Activated CD4-positive, alpha-beta memory T cell treated with anti-CD3 and anti-CD28 coated beads for 36 hours (primary cell): ENCODE data around the gene NIN. TPM values are rescaled to one million over a fixed set of nuclear protein-coding genes. Genes with fewer than 3 reads are reported as not detected.

Experiments used
- CTCF ChIA-PET: fragments of 350-600 bp; sonication (Branson Sonifier 250); formaldehyde crosslinking; loops from one replicate; lab custom pipeline; 2021; ENCODE audit warnings: antibody characterized with exemption, inconsistent platforms; lab: Charles Lee
- POLR2A ChIA-PET: fragments of 350-600 bp; sonication (Branson Sonifier 250); formaldehyde crosslinking; loops from one replicate; lab custom pipeline; 2021; ENCODE audit warnings: antibody characterized with exemption; lab: Charles Lee
- DNase-seq: peaks from one replicate; pipeline ENCODE4 v3.0.0-alpha.2; 2020
- H3K27ac Mint-ChIP-seq: one replicate; pipeline ENCODE4 v1.8.0; 2021; ENCODE audit warnings: mixed read lengths
- H3K27me3 Mint-ChIP-seq: one replicate; pipeline ENCODE4 v1.8.0; 2021; ENCODE audit warnings: mixed read lengths
- H3K36me3 Mint-ChIP-seq: one replicate; pipeline ENCODE4 v1.8.0; 2021; ENCODE audit warnings: mixed read lengths
- H3K4me1 Mint-ChIP-seq: one replicate; pipeline ENCODE4 v1.8.0; 2021; ENCODE audit warnings: low read depth, mixed read lengths
- H3K4me3 Mint-ChIP-seq: one replicate; pipeline ENCODE4 v1.8.0; 2021; ENCODE audit warnings: mild to moderate bottlenecking, mixed read lengths
- H3K9me3 Mint-ChIP-seq: one replicate; pipeline ENCODE4 v1.8.0; 2021; ENCODE audit warnings: mixed read lengths
- intact Hi-C: fragments of 100-400 bp; cut with micrococcal nuclease; formaldehyde crosslinking; loops from one replicate; pipeline ENCODE4 v1.15.1; 2023
- total RNA-seq, 2 experiments: library from RNA; stranded (reverse); gene quantifications; one replicate each; pipeline ENCODE4 v1.2.3, GENCODE V29; 2021

NIN gene, protein sequence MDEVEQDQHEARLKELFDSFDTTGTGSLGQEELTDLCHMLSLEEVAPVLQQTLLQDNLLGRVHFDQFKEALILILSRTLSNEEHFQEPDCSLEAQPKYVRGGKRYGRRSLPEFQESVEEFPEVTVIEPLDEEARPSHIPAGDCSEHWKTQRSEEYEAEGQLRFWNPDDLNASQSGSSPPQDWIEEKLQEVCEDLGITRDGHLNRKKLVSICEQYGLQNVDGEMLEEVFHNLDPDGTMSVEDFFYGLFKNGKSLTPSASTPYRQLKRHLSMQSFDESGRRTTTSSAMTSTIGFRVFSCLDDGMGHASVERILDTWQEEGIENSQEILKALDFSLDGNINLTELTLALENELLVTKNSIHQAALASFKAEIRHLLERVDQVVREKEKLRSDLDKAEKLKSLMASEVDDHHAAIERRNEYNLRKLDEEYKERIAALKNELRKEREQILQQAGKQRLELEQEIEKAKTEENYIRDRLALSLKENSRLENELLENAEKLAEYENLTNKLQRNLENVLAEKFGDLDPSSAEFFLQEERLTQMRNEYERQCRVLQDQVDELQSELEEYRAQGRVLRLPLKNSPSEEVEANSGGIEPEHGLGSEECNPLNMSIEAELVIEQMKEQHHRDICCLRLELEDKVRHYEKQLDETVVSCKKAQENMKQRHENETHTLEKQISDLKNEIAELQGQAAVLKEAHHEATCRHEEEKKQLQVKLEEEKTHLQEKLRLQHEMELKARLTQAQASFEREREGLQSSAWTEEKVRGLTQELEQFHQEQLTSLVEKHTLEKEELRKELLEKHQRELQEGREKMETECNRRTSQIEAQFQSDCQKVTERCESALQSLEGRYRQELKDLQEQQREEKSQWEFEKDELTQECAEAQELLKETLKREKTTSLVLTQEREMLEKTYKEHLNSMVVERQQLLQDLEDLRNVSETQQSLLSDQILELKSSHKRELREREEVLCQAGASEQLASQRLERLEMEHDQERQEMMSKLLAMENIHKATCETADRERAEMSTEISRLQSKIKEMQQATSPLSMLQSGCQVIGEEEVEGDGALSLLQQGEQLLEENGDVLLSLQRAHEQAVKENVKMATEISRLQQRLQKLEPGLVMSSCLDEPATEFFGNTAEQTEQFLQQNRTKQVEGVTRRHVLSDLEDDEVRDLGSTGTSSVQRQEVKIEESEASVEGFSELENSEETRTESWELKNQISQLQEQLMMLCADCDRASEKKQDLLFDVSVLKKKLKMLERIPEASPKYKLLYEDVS (N-terminal part only)
- total RNA-seq = 10 to 100 TPM; 44.7 to 44.8 TPM

DNA sequence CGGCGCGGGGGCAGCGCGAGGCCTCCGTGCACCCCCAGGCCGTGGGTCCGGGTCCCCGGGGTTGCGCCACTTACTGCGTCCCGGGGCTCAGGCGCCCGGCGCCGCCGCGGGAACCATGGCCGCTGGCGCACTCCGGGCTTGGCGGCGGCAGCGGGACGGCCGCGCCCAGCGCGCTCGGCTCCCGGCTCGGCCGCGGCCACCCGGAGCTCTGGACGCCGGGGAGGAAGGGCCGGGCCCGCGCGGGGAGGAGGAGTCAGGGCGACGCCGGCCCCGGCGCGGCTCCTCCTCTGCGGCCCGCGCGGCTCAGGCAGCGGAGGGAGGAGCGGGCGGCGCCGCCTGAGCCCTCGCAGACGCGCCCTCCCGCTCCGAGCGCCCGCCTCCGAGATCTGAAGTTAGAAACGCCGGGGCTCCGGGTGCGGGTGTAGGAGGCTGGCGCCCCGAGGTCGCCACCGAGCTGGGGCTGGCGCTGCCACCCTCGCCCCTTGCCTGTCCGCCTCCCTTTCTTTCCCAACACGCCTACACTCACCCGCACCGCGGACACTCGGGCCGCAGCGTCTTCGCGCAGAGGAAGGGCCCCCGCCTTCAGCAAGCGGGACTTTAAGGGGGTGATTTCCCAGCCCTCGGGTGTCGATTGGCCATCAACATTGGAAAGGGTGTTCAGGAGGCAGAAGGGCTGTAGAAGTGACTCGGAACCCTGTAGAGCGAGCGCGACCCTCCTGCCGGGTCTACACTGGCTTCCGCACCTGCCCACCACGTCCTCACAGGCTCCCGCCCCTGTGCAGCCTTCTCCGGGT is at the start of gene NIN:
TSS of gene NIN (minus strand) at position 231 of the 794 bp plus-strand sequence. CDS start 9,106 bp downstream, outside the sequence.
- intact Hi-C loops = loop anchor here (1.0 to 5.0 kb wide), 8 partner anchors 9 to 509 kb away; partner anchors contain the start of gene TMX1
- Mint-ChIP-seq H3K36me3 (peaks cover 2% of the 10 kb centered on the region), H3K4me3 (peak within 1 kb of the TSS; percentile 92), H3K9me3 (no peaks in the 10 kb centered on the region), H3K27me3 (peaks cover 6% of the 10 kb centered on the region), H3K27ac (peak within 1 kb of the TSS; percentile 86), H3K4me1 (peaks cover 54% of the 10 kb centered on the region)
- DNase-seq = peak; percentile 77
- CTCF ChIA-PET = interaction anchor here (0.6 to 3.3 kb wide), 2 partner anchors 29 to 950 kb away, joined by 3 to 13 read pairs; no protein-coding TSS in a partner anchor
- POLR2A ChIA-PET = interaction anchor here (1.7 kb wide), 1 partner anchor 163 kb away, joined by 6 read pairs; the partner anchor contains the start of gene SAV1

DNA sequence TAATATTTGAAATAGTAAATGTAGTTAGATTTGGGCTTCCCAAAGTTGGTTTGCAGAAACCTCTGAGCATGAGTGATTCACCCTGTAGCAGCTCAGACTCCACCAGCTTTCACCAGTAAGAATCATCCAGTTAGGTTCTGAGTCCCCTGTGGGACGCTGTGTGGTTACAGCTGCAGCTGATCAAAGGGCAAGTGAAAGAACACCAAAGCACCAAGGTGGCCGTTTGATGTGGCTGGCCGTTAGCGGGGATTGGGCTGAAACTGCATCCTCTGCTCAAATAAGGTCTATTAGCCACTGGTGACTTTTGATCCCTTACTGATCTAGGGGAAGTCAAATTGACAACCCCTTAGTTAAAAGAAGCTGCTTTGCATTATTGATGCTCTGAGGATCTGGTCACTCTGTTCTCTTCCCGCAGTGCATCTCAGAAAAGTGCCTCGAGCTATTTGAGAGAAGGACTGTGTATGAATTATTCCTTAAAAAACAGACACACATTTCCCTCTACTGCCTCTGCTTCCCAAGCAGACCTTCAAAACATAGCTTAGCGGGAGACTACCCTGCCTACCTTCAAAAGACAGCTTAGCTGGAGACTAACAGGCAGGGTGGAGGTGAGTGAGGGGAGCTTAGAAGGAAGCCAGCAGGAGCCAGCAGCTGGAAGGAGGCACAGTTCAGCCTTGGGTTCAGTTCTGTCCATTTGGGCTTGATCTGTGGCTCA is 44.6 kb upstream of the NIN start:
- Mint-ChIP-seq H3K27ac (no peak overlapping the region), H3K36me3 (no peaks in the 10 kb centered on the region), H3K27me3 (peaks cover 54% of the 10 kb centered on the region), H3K4me1 (peaks cover 27% of the 10 kb centered on the region), H3K4me3 (no peak overlapping the region), H3K9me3 (no peaks in the 10 kb centered on the region)
- ChIA-PET CTCF (interaction anchor here (0.8 to 1.4 kb wide), 5 partner anchors 15 to 275 kb away, joined by 3 to 10 read pairs (median 3); no protein-coding TSS in a partner anchor), POLR2A (interaction anchor here (0.5 to 1.5 kb wide), 4 partner anchors 23 to 350 kb away, joined by 3 to 5 read pairs (median 3); no protein-coding TSS in a partner anchor)
- intact Hi-C loops = no loop called here
- DNase-seq = peak; percentile 86

DNA sequence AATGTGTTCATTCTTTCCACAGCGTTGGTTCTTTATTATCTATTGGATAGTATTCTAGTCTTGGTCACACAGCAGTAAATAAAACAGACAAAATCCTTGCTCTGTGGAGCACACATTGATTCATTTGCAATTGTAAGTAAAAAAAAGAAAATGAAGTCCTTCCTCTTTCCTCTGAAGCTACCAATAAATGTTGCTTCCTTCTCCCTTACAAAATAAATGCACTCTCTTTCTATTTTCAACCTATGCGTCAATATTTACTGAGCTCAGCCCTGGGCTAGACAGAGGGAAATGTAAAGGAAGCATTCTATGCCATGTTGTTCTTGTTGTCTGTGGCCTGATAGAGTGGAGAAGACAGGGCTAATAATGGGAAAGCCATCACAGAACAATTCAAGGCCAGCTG is 43.8 kb upstream of the NIN start:
- no peaks in the 10 kb centered on the region for H3K9me3 Mint-ChIP-seq
- no peak overlapping the region for H3K27ac Mint-ChIP-seq
- ChIA-PET CTCF (interaction anchor here (0.8 to 1.3 kb wide), 4 partner anchors 101 to 274 kb away, joined by 3 read pairs; no protein-coding TSS in a partner anchor), POLR2A (interaction anchor here (1.0 to 1.5 kb wide), 3 partner anchors 22 to 90 kb away, joined by 3 to 5 read pairs (median 3); no protein-coding TSS in a partner anchor)
- DNase-seq = no peak
- intact Hi-C loops = no loop called here
- H3K27me3 Mint-ChIP-seq = peaks cover 62% of the 10 kb centered on the region
- H3K4me1 Mint-ChIP-seq = peaks cover 27% of the 10 kb centered on the region
- H3K4me3 Mint-ChIP-seq = no peak overlapping the region
- no peaks in the 10 kb centered on the region for H3K36me3 Mint-ChIP-seq

DNA sequence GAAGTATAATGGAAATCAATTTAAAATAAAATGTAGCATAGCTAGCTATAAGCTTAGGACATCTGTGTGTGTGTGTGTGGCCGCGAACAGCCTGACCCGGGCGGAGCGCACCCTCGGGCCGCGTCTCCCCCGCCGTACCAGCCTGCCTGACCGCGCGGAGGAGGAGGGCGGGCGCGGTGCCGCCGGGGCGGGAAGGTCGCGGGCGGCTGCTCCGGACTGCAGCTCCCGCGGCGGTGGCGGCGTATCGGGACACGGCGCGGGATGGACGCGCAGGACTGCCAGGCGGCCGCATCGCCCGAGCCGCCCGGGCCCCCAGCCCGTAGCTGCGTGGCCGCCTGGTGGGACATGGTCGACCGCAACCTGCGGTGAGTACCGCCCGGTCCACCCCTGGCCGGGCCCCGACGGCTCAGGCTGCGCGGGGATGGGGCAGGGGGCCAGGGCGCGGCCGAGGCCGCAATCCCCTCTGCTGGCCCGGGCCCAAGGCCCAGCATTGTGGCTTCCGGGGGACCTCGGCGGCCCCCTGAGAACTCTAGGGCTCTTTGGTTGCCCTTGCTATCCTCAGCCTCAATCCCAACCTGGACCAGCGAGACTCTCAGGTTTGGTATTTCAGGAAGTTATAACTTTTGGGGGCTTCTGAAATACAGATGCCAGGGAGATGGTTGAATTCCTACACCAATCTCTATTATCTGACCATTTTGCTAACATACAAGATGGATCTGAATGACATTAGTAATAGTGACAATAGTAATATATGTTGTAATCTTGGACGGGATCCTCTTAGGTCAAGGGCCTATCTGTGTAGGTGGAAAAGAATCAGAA is 41.2 kb upstream of the NIN start, which contains the start of gene ABHD12B:
TSS of gene ABHD12B (plus strand) at position 140 of the 819 bp plus-strand sequence. CDS start at position 262, 122 bp downstream.
- H3K27ac Mint-ChIP-seq = no peak within 1 kb of the TSS
- H3K9me3 Mint-ChIP-seq = no peaks in the 10 kb centered on the region
- no peaks in the 10 kb centered on the region for H3K36me3 Mint-ChIP-seq
- intact Hi-C loops = no loop called here
- DNase-seq = no peak
- CTCF ChIA-PET = interaction anchor here (2.7 kb wide), 1 partner anchor 12 kb away, joined by 16 read pairs; no protein-coding TSS in a partner anchor
- H3K4me1 Mint-ChIP-seq = peaks cover 27% of the 10 kb centered on the region
- POLR2A ChIA-PET = no interaction called here
- H3K27me3 Mint-ChIP-seq = peaks cover 66% of the 10 kb centered on the region
- no peak within 1 kb of the TSS for H3K4me3 Mint-ChIP-seq

DNA sequence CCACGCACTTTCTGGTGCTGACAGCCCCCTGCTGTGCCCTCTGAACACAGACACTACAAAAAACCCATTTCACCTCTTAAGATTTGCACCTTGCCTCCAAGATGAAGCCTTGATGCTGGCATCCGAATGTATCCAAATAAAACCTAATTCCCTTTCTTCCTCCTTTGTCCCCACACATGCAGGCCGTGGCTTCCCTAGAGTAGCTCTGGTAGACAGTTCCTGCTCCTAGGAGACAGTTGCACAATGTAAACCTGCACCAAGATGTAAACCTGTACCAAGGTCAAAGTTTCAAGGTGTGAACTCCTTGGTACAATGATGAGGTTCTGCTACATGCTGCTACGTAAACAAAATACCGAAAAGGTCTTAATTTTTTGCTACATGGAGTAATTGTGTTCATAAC is 40.3 kb upstream of the NIN start:
- intact Hi-C loops = no loop called here
- no peaks in the 10 kb centered on the region for H3K9me3 Mint-ChIP-seq
- CTCF ChIA-PET = interaction anchor here (2.7 kb wide), 1 partner anchor 12 kb away, joined by 16 read pairs; no protein-coding TSS in a partner anchor
- H3K27ac Mint-ChIP-seq = no peak overlapping the region
- H3K4me1 Mint-ChIP-seq = peaks cover 27% of the 10 kb centered on the region
- no peak for DNase-seq
- peaks cover 63% of the 10 kb centered on the region for H3K27me3 Mint-ChIP-seq
- POLR2A ChIA-PET = no interaction called here
- H3K36me3 Mint-ChIP-seq = no peaks in the 10 kb centered on the region
- H3K4me3 Mint-ChIP-seq = no peak overlapping the region

DNA sequence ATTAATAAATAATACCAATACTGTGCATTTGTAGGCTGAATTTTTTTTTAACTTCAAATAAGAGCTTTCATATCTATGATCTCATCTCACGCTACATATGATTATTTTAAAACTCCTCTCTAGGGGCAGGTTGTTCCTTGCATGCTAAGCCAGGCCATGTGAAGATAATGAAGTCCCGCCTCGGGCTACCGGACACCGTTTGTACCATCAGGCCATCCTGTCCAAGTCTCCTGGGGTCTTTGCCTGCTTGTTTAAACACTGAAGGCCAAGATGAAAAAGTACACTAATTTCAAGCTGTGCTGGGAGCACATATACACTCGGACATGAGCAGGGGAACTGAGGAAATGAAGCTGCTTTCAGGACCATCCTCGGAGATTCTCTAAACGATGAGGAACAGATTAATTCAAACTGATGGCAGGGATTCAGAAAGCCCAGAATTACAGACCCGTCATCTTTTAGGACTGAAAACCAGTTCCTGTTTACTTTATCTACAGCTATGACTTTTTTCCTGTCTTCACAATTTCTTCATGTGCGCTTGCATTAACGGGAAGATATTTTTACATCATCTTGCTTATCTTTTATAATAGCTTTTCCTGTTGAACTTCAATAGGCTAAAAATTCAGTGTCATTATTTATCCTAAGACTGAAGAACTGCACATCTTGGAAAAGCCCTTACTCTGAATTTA is 34.6 kb upstream of the NIN start:
- intact Hi-C loops = no loop called here
- no peak for DNase-seq

DNA sequence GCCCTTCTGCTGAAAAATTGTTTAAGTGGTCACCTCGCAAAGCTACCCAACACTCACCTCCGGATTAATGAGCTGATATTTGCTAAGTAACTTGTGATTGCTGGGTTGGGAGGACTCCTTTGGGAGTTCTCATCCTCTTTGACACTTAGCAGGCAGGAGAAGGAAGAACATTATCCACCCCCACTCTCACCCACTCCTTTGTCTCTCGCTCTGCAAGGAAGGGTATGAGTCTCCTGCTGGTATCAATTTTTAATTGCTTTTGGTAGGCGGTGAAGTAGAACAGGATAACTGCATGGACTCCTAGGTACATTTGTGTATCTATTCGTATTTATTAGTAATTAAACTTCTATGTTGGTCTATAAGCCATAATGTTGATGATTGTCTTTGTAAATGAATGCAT is 34.0 kb upstream of the NIN start:
- POLR2A ChIA-PET = interaction anchor here (0.5 kb wide), 1 partner anchor 631 kb away, joined by 3 read pairs; no protein-coding TSS in a partner anchor
- H3K36me3 Mint-ChIP-seq = no peaks in the 10 kb centered on the region
- CTCF ChIA-PET = interaction anchor here (0.7 to 1.4 kb wide), 2 partner anchors 87 to 544 kb away, joined by 3 read pairs; no protein-coding TSS in a partner anchor
- no peak overlapping the region for H3K27ac Mint-ChIP-seq
- H3K4me3 Mint-ChIP-seq = no peak overlapping the region
- intact Hi-C loops = loop anchor here (5.0 kb wide), 2 partner anchors 138 to 248 kb away; no protein-coding TSS in a partner anchor
- no peak for DNase-seq
- H3K4me1 Mint-ChIP-seq = peaks cover 6% of the 10 kb centered on the region
- H3K27me3 Mint-ChIP-seq = peaks cover 20% of the 10 kb centered on the region
- no peaks in the 10 kb centered on the region for H3K9me3 Mint-ChIP-seq

More for the DNA sequence above, 34.6 kb upstream of the NIN start:
- CTCF ChIA-PET = interaction anchor here (1.4 kb wide), 1 partner anchor 88 kb away, joined by 3 read pairs; no protein-coding TSS in a partner anchor
- no peak overlapping the region for H3K4me3 Mint-ChIP-seq
- H3K27me3 Mint-ChIP-seq = peaks cover 26% of the 10 kb centered on the region
- no peaks in the 10 kb centered on the region for H3K36me3 Mint-ChIP-seq
- POLR2A ChIA-PET = interaction anchor here (0.5 kb wide), 1 partner anchor 632 kb away, joined by 3 read pairs; no protein-coding TSS in a partner anchor
- H3K4me1 Mint-ChIP-seq = peaks cover under 1% of the 10 kb centered on the region
- no peaks in the 10 kb centered on the region for H3K9me3 Mint-ChIP-seq
- H3K27ac Mint-ChIP-seq = no peak overlapping the region

DNA sequence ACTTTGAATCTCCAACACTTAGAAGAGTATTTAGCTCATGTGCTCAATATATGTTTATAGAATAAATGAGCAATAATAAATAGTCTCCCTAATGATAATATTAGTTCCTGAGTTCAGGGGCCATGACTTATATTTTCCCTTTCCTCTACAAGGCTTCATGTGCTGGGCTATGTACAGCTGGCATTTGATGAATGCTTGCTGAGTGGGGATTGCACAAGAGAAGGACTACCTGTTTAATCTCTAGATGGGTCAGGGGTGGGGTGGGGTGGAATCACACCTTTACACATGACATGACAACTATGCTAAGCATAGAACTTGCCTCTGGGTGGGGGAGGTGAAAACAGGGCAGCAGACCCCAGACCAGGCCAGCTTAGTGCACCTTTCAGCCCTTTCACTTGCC is 33.3 kb upstream of the NIN start:
- Mint-ChIP-seq H3K4me3 (no peak overlapping the region), H3K4me1 (peaks cover 10% of the 10 kb centered on the region), H3K9me3 (no peaks in the 10 kb centered on the region), H3K36me3 (no peaks in the 10 kb centered on the region), H3K27me3 (peaks cover 14% of the 10 kb centered on the region), H3K27ac (no peak overlapping the region)
- CTCF ChIA-PET = interaction anchor here (0.7 to 1.4 kb wide), 2 partner anchors 86 to 543 kb away, joined by 3 read pairs; no protein-coding TSS in a partner anchor
- no peak for DNase-seq
- POLR2A ChIA-PET = no interaction called here
- intact Hi-C loops = loop anchor here (5.0 kb wide), 2 partner anchors 137 to 247 kb away; no protein-coding TSS in a partner anchor
